HepG2 (cell line): Measurements from ENCODE around the gene UBALD1. TPM values are rescaled to one million over a fixed set of nuclear protein-coding genes. Genes with fewer than 3 reads are reported as not detected.

Source experiments
- ATAC-seq: fragments of 200-7000 bp; cut with Tn5 transposase; 3 replicates; pipeline ENCODE4 v1.9.1; 2020; ENCODE audit warnings: mild to moderate bottlenecking, moderate library complexity
- BruUV-seq: library from RNA; stranded (reverse); fragments of 400-500 nt; replicated peaks from 2 replicates; lab custom pipeline; 2021; lab: Mats Ljungman, UMichigan
- CTCF ChIA-PET: fragments of 300-600 bp; formaldehyde crosslinking; extraction: SDS; loops from one replicate; lab custom pipeline; 2021; ENCODE audit warnings: low total read pairs, inconsistent platforms, low intra/inter-chr PET ratio; lab: Yijun Ruan, JAX
- POLR2A ChIA-PET: fragments of 350-600 bp; sonication (Branson Sonifier 250); formaldehyde crosslinking; loops from one replicate; lab custom pipeline; 2020; ENCODE audit warnings: antibody characterized with exemption, inconsistent platforms; lab: Yijun Ruan, JAX
- DNase-seq: peaks from one replicate; pipeline ENCODE4 v3.0.0-alpha.2; 2015; ENCODE audit warnings: low spot score
- FAIRE-seq: peaks from 3 replicates; lab custom pipeline; 2011; peaks lifted over from hg19 to GRCh38; lab: Jason Lieb, UNC
- H2AFZ ChIP-seq: one replicate; pipeline ENCODE4 v1.6.1; 2011; ENCODE audit warnings: low read length, inconsistent platforms
- H3K27ac ChIP-seq: fragments of 300-600 bp; 3 replicates; pipeline ENCODE4 v1.8.0; 2011; ENCODE audit warnings: mixed run types, mild to moderate bottlenecking, mixed read lengths, low read length, inconsistent platforms; ENCODE audit not compliant: insufficient read depth; ENCODE audit errors: extremely low read length
- H3K27me3 ChIP-seq, 2 experiments: fragments of 200-600 bp in 1 of 2; 2 replicates in 1 of 2; 3 replicates in 1 of 2; pipeline versions ENCODE4 v1.6.0 to v1.8.0; 2011; ENCODE audit warnings: low read length in 2 of 2, mild to moderate bottlenecking in 2 of 2, moderate library complexity in 2 of 2, inconsistent platforms in 1 of 2; ENCODE audit not compliant: insufficient read depth in 2 of 2, control insufficient read depth in 1 of 2
- H3K36me3 ChIP-seq, 2 experiments: fragments of 200-600 bp in 1 of 2; replicated peaks in 1 of 2; 2 replicates in 1 of 2; 3 replicates in 1 of 2; pipeline versions ENCODE4 v1.5.1 to v1.8.0; 2011; ENCODE audit warnings: low read length in 2 of 2, inconsistent platforms in 1 of 2; ENCODE audit not compliant: insufficient read depth in 2 of 2, control insufficient read depth in 1 of 2
- H3K4me1 ChIP-seq: 2 replicates; pipeline ENCODE4 v1.5.1; 2012; ENCODE audit warnings: low read length, inconsistent platforms; ENCODE audit not compliant: insufficient read depth
- H3K4me2 ChIP-seq: 2 replicates; pipeline ENCODE4 v1.6.0; 2011; ENCODE audit warnings: low read depth, low read length, inconsistent platforms
- H3K4me3 ChIP-seq, 3 experiments: fragments of 200-600 bp in 1 of 3; sonication (generic), shearing (Covaris generic) in 1 of 3; replicated peaks in 1 of 3; 2 replicates each; pipeline ENCODE4 v1.5.1; 2011 to 2016; ENCODE audit warnings: low read length in 3 of 3, inconsistent platforms in 2 of 3, low read depth in 2 of 3, mild to moderate bottlenecking in 2 of 3, control low read depth in 1 of 3, mixed read lengths in 1 of 3; ENCODE audit not compliant: insufficient read depth in 1 of 3
- H3K79me2 ChIP-seq: one replicate; pipeline ENCODE4 v1.6.1; 2011; ENCODE audit warnings: low read length, inconsistent platforms; ENCODE audit not compliant: insufficient read depth
- H3K9ac ChIP-seq: 2 replicates; pipeline ENCODE4 v1.6.0; 2011; ENCODE audit warnings: mild to moderate bottlenecking, low read depth, low read length, inconsistent platforms; ENCODE audit not compliant: insufficient read depth
- H3K9me3 ChIP-seq: 2 replicates; pipeline ENCODE4 v1.5.1; 2012; ENCODE audit warnings: mild to moderate bottlenecking, low read length
- H4K20me1 ChIP-seq: 2 replicates; pipeline ENCODE4 v1.6.0; 2011; ENCODE audit warnings: inconsistent platforms, mild to moderate bottlenecking, low read length, moderate library complexity; ENCODE audit not compliant: insufficient read depth
- ARNTL ChIP-seq: sonication (generic); formaldehyde crosslinking; IDR thresholded peaks from 2 replicates; pipeline ENCODE4 v1.4.0; 2020; ENCODE audit warnings: mild to moderate bottlenecking, missing genetic modification reagents
- CEBPG ChIP-seq: IDR thresholded peaks from 2 replicates; pipeline ENCODE4 v1.6.1; 2016
- FOSL1 ChIP-seq: sonication (generic); formaldehyde crosslinking; IDR thresholded peaks from 2 replicates; pipeline ENCODE4 v1.9.0; 2021; ENCODE audit warnings: missing genetic modification reagents, borderline replicate concordance
- GZF1 ChIP-seq: sonication (generic); formaldehyde crosslinking; IDR thresholded peaks from 2 replicates; pipeline ENCODE4 v1.5.1; 2020; ENCODE audit warnings: mild to moderate bottlenecking, missing genetic modification reagents
- KAT8 ChIP-seq: IDR thresholded peaks from 2 replicates; pipeline ENCODE4 v1.6.1; 2016; ENCODE audit warnings: missing genetic modification reagents, missing compliant biosample characterization
- KMT2B ChIP-seq: IDR thresholded peaks from 2 replicates; pipeline ENCODE4 v1.6.1; 2016; ENCODE audit warnings: missing genetic modification reagents, missing compliant biosample characterization
- MYC ChIP-seq: sonication (generic); formaldehyde crosslinking; IDR thresholded peaks from 2 replicates; pipeline ENCODE4 v1.9.0; 2021; ENCODE audit warnings: missing genetic modification reagents, borderline replicate concordance
- SIN3A ChIP-seq: IDR thresholded peaks from 2 replicates; pipeline ENCODE4 v1.6.1; 2011; ENCODE audit warnings: low read depth, mild to moderate bottlenecking, control low read depth, low read length, borderline replicate concordance
- TAF1 ChIP-seq: sonication (generic); formaldehyde crosslinking; IDR thresholded peaks from 2 replicates; pipeline ENCODE4 v1.4.0; 2020; ENCODE audit warnings: missing genetic modification reagents
- TEAD3 ChIP-seq: optimal IDR thresholded peaks from 2 replicates; pipeline ENCODE3; 2016; ENCODE audit warnings: borderline replicate concordance
- ZBTB42 ChIP-seq: sonication (generic); formaldehyde crosslinking; IDR thresholded peaks from 2 replicates; pipeline ENCODE4 v1.5.0; 2020; ENCODE audit warnings: mild to moderate bottlenecking, missing genetic modification reagents
- ZFP36L1 ChIP-seq: sonication (generic); formaldehyde crosslinking; IDR thresholded peaks from 2 replicates; pipeline ENCODE4 v1.8.0; 2022; ENCODE audit warnings: mild to moderate bottlenecking, missing genetic modification reagents, moderate library complexity
- ZNF232 ChIP-seq: sonication (generic); formaldehyde crosslinking; IDR thresholded peaks from 2 replicates; pipeline ENCODE4 v1.4.0; 2020; ENCODE audit warnings: missing genetic modification reagents, borderline replicate concordance
- ZNF235 ChIP-seq: sonication (generic); formaldehyde crosslinking; IDR thresholded peaks from 2 replicates; pipeline ENCODE4 v1.8.1; 2023; ENCODE audit warnings: mild to moderate bottlenecking, missing genetic modification reagents, borderline replicate concordance
- ZNF441 ChIP-seq: sonication (generic); formaldehyde crosslinking; IDR thresholded peaks from 2 replicates; pipeline ENCODE4 v1.7.0; 2021; ENCODE audit warnings: missing genetic modification reagents, borderline replicate concordance
- ZNF468 ChIP-seq: sonication (generic); formaldehyde crosslinking; IDR thresholded peaks from 2 replicates; pipeline ENCODE4 v1.8.0; 2022; ENCODE audit warnings: mild to moderate bottlenecking, moderate library complexity, missing genetic modification reagents
- ZNF780A ChIP-seq: sonication (generic); formaldehyde crosslinking; IDR thresholded peaks from 2 replicates; pipeline ENCODE4 v1.8.0; 2022; ENCODE audit warnings: mild to moderate bottlenecking, missing genetic modification reagents, moderate library complexity
- WGBS: methylation state at CpG from one replicate; pipeline ENCODE4 v1.1.6; 2017; ENCODE audit warnings: low lambda C conversion rate; 5-methylcytosine and 5-hydroxymethylcytosine counted together
- in situ Hi-C: cut with HindIII; loops from 2 replicates; pipeline ENCODE4 v1.10.0; 2017; ENCODE audit warnings: low pct_unique_long_range_greater_than_20kb; ENCODE audit not compliant: extremely low pct_ligation_motif_present
- intact Hi-C: fragments of 100-400 bp; cut with micrococcal nuclease; formaldehyde crosslinking; loops from one replicate; pipeline ENCODE4 v1.10.0; 2022; ENCODE audit not compliant: unreplicated experiment
- polyA plus RNA-seq, 8 experiments: library from polyadenylated mRNA; depleted of rRNA in 3 of 8; stranded (reverse) in 7 of 8; unstranded in 1 of 8; fragments of >200 nt; fragmentation: Illumina TruSeq in 4 of 8; extraction: Trizol in 4 of 8; gene quantifications; 2 replicates each; pipeline versions ENCODE4 v1.2.1 to v1.2.3, GENCODE V29; 2011 to 2016; ENCODE audit warnings: low read depth in 4 of 8, missing spikeins in 1 of 8, mixed read lengths in 1 of 8; ENCODE audit not compliant: insufficient read depth in 1 of 8
- total RNA-seq, 5 experiments: library from RNA; depleted of rRNA; stranded (reverse); fragments of >200 nt; fragmentation: Illumina TruSeq; extraction: Trizol; gene quantifications; 2 replicates each; pipeline ENCODE4 v1.2.3, GENCODE V29; 2016; ENCODE audit warnings: low read depth in 1 of 5
- TF ChIP-seq, protein P1 (sequence below): sonication (generic); formaldehyde crosslinking; IDR thresholded peaks from 2 replicates; pipeline ENCODE4 v1.8.0; 2023; ENCODE audit warnings: mild to moderate bottlenecking, missing genetic modification reagents
- TF ChIP-seq, protein P2 (sequence below): sonication (generic); formaldehyde crosslinking; IDR thresholded peaks from 2 replicates; pipeline ENCODE4 v1.4.0; 2020; ENCODE audit warnings: missing genetic modification reagents

The UBALD1 gene
- total and polyA plus RNA-seq, 2 of the 13 experiments (the other 11 are each of a cell fraction or from before 2014, with no cell fraction given) = 6.8 to 12.3 TPM

DNA sequence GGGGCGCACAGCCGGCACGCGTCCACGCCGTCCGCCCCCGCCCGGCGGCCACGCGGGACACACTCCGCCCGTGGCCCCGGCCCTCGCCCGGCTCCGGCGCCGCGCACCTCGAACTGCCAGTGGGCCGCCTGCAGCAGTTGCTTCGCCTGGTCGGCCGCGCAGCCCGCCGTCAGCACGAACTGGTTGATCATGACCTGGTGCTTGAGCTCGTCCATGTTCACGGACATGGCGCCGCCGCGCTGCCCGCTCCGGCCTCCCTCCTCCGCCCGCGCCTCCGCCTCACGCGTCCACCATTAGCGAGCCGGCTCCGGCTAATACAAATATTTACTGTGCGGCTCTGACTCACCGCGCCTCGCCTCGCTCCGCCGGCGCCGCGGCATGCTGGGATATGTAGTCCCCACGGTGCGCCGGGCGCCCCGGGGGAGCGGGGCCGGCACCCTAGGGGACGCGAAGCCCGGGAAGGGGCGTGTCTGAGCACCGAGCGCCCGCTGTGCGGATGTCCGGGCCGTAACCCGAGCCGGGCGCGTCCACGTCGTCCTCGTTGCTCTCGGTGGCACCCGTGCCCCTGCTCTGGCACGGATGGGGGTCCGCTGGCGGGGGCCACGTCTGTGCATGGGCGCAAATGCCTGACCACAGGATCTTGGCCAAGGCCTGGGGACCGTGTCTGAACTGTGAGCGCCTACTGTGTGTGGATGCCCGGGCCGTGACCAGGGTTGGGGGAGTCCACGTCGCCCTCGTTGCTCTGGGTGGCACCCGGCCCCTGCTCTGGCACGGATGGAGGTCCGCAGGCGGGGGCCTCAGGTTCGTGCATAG, at the start of gene UBALD1 (continued):
- TF ChIP-seq ZNF468 (CRISPR knock-in tag) (peak; percentile 24; the same call in 1 of the 2 replicates), SIN3A (peak; percentile 88; the same call in 1 of the 2 replicates), TAF1 (CRISPR knock-in tag) (peak; percentile 95), GZF1 (CRISPR knock-in tag) (no peak), ZBTB42 (CRISPR knock-in tag) (0 out of 2 replicates have a peak, but pooled peaks have one; percentile 19)
- TF ChIP-seq, all 625 proteins: peak for 253

DNA sequence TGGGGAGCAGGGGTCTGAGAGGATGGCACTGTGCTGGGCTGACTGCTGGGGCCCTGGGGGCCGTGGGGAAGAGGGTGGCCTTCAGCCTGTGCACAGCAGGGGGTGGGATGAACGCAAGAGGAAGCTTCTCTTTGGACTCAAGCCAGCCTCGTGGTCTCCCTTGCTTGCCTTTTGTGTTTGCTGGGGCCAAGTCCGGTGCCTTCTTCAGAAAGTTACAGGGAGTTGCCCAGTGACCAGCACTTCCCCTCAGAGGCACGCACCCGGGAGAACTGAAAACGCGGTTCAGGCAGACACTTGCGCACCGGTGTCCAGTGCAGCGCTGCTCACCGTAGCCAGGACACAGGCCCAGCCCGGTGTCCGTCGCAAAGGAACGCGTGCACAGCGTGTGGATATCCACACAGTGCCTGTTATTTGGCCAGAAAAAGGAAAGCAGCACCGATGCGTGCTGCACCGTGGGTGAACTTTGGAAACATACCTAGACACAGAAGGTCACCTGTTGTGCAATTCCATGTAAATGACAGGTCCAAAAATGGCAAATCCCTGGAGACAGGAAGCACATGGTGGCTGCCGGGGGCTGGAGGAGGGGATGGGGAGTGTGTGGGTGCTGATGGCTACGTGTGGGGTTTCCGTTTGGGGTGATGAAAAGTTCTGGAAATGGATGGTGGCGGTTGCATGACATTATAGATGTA, 49.2 kb upstream of the UBALD1 start:
- ChIA-PET POLR2A (interaction anchor here (0.9 to 2.9 kb wide), 12 partner anchors 10 to 128 kb away, joined by 3 to 39 read pairs (median 5); partner anchors contain the start of genes CDIP1, MGRN1 and ZNF500), CTCF (no interaction called here)
- intact Hi-C loops = loop anchor here (2.0 kb wide), 1 partner anchor 39 kb away; the partner anchor contains the start of gene MGRN1
- ATAC-seq (peak; percentile 83), FAIRE-seq (peak; percentile 92), DNase-seq (peak; percentile 94)
- no peak overlapping the region for H2AFZ ChIP-seq
- peak overlapping the region; percentile 77 for H3K9ac ChIP-seq
- in situ Hi-C loops = loop anchor here (5.0 kb wide), 1 partner anchor 47 kb away; no protein-coding TSS in a partner anchor
- no peaks in the 10 kb centered on the region for H4K20me1 ChIP-seq
- TSS peak; percentile 94 for BruUV-seq
- H3K9me3 ChIP-seq = no peaks in the 10 kb centered on the region
- peak overlapping the region; percentile 92 for H3K4me2 ChIP-seq
- peaks cover 83% of the 10 kb centered on the region for H3K4me1 ChIP-seq
- H3K27me3 ChIP-seq = no peaks in the 10 kb centered on the region; a peak in 1 of 5 replicates
- H3K36me3 ChIP-seq = peaks cover 14 to 27% of the 10 kb centered on the region in 2 experiments
- peaks cover 6% of the 10 kb centered on the region for H3K79me2 ChIP-seq
- peak overlapping the region; percentile 97 for H3K27ac ChIP-seq
- whole genome bisulfite sequencing = under 1% methylated on average over 9 of the region's 25 CpGs
- H3K4me3 ChIP-seq = peak overlapping the region in 2 of 3 experiments; percentile 24 to 65; a peak in 4 of 6 replicates
- TF ChIP-seq MYC (CRISPR knock-in tag) (peak; percentile 96), CEBPG (CRISPR knock-in tag) (peak; percentile 99), ZFP36L1 (peak; percentile 79; the same call in 1 of the 2 replicates), ZNF780A (no peak), ZNF232 (CRISPR knock-in tag) (peak; percentile 96; the same call in 1 of the 2 replicates), KMT2B (CRISPR knock-in tag) (no peak; the same call in 1 of the 2 replicates), KAT8 (CRISPR knock-in tag) (peak; percentile 65), ARNTL (peak; percentile 89), ZNF235 (CRISPR knock-in tag) (no peak), FOSL1 (CRISPR knock-in tag) (no peak), TEAD3 (CRISPR knock-in tag) (peak; percentile 97), ZNF441 (peak; percentile 82)
- TF ChIP-seq, protein P1, sequence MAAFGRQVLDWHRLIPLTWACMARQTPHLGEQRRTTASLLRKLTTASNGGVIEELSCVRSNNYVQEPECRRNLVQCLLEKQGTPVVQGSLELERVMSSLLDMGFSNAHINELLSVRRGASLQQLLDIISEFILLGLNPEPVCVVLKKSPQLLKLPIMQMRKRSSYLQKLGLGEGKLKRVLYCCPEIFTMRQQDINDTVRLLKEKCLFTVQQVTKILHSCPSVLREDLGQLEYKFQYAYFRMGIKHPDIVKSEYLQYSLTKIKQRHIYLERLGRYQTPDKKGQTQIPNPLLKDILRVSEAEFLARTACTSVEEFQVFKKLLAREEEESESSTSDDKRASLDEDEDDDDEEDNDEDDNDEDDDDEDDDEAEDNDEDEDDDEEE (CRISPR knock-in tag) = 0 out of 2 replicates have a peak, but pooled peaks have one; percentile 34
- TF ChIP-seq, protein P2, sequence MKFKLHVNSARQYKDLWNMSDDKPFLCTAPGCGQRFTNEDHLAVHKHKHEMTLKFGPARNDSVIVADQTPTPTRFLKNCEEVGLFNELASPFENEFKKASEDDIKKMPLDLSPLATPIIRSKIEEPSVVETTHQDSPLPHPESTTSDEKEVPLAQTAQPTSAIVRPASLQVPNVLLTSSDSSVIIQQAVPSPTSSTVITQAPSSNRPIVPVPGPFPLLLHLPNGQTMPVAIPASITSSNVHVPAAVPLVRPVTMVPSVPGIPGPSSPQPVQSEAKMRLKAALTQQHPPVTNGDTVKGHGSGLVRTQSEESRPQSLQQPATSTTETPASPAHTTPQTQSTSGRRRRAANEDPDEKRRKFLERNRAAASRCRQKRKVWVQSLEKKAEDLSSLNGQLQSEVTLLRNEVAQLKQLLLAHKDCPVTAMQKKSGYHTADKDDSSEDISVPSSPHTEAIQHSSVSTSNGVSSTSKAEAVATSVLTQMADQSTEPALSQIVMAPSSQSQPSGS = peak; percentile 74
